ENCODE results near the gene C1orf50.
"Not testable (repeated sequence)": the region's sequence is repeated elsewhere in the genome, so short reads cannot be mapped to it uniquely, and the experiment has no call there.

C1orf50 gene

GRCh38 chr1:42801832-42802473 is 34.9 kb downstream of the C1orf50 start:
- no peak for DNase-seq (ENCODE audit: low spot score)

GRCh38 chr1:42806171-42806570 is 39.1 kb downstream of the C1orf50 start:
- DNase-seq (ENCODE audit: low spot score): no peak

GRCh38 chr1:42806593-42806992 is 39.5 kb downstream of the C1orf50 start:
- no peak for DNase-seq (ENCODE audit: low spot score)

- no peak for DNase-seq (ENCODE audit: low spot score)
Observed at GRCh38 chr1:42807056-42807668, 40.1 kb downstream of the C1orf50 start.

GRCh38 chr1:42814815-42815214 is 47.8 kb downstream of the C1orf50 start:
- not testable (repeated sequence) for DNase-seq (ENCODE audit: low spot score)

- peak; percentile 1 for DNase-seq (ENCODE audit: low spot score)
Observed at GRCh38 chr1:42815941-42816584, 49.0 kb downstream of the C1orf50 start.

- DNase-seq (ENCODE audit: low spot score): peak; percentile 93
Observed at GRCh38 chr1:42816585-42817439, 49.8 kb downstream of the C1orf50 start, which contains the start of the genes ERMAP and SVBP. Gene ERMAP (plus strand): TSS chr1:42817122. CDS start chr1:42830449, 13,327 bp downstream. Gene SVBP (minus strand): TSS chr1:42817397. CDS start chr1:42816544, 853 bp downstream.

- no peak for DNase-seq (ENCODE audit: low spot score)
Observed at GRCh38 chr1:42817440-42817767, 50.4 kb downstream of the C1orf50 start.

GRCh38 chr1:42817976-42818375 is 50.9 kb downstream of the C1orf50 start:
- DNase-seq (ENCODE audit: low spot score): no peak

GRCh38 chr1:42820813-42821212 is 53.8 kb downstream of the C1orf50 start:
- no peak for DNase-seq (ENCODE audit: low spot score)

- DNase-seq (ENCODE audit: low spot score): no peak
Observed at GRCh38 chr1:42821690-42822089, 54.6 kb downstream of the C1orf50 start.

GRCh38 chr1:42822800-42823392 is 55.8 kb downstream of the C1orf50 start:
- no peak for DNase-seq (ENCODE audit: low spot score)

GRCh38 chr1:42824481-42825035 is 57.5 kb downstream of the C1orf50 start:
- DNase-seq (ENCODE audit: low spot score): no peak

- no peak for DNase-seq (ENCODE audit: low spot score)
Observed at GRCh38 chr1:42825036-42825851, 58.2 kb downstream of the C1orf50 start.

Measured in CD4-positive, alpha-beta T cell treated with Interleukin-2 at 100 ng/mL for 4 hours (primary cell).